ENCODE measurements around the gene PRMT1. TPM values are rescaled to one million over a fixed set of nuclear protein-coding genes. Genes with fewer than 3 reads are reported as not detected.
"Not testable (repeated sequence)": the region's sequence is repeated elsewhere in the genome, so short reads cannot be mapped to it uniquely, and the experiment has no call there.

The PRMT1 gene
- total and polyA plus RNA-seq, 2 donors from 2014 or later, result 119 to 131 TPM

GRCh38 chr19:49713236-49713845, 36.3 kb downstream of the PRMT1 start:
- H3K36me3 ChIP-seq (ENCODE audit: control insufficient read depth in 2 of 3, insufficient read depth in 3 of 3, low read length in 3 of 3), result no peaks in the 10 kb centered on the region
- H3K27me3 ChIP-seq (ENCODE audit: control insufficient read depth, insufficient read depth, low read length), result no peaks in the 10 kb centered on the region
- no peak overlapping the region for H3K4me3 ChIP-seq (ENCODE audit: low read length in 3 of 3)
- H3K27ac ChIP-seq (ENCODE audit: low read depth in 2 of 2, low read length in 2 of 2), result no peak overlapping the region
- DNase-seq (no peak), FAIRE-seq (no peak)
- intact Hi-C loops (cut with DNase I), result no loop called here
- H3K4me1 ChIP-seq (ENCODE audit: control insufficient read depth in 2 of 3, insufficient read depth in 2 of 3, low read depth in 1 of 3, low read length in 3 of 3), result no peaks in the 10 kb centered on the region
- no peak overlapping the region for H3K9ac ChIP-seq (ENCODE audit: low read length in 3 of 3)
- TF ChIP-seq, protein P1, sequence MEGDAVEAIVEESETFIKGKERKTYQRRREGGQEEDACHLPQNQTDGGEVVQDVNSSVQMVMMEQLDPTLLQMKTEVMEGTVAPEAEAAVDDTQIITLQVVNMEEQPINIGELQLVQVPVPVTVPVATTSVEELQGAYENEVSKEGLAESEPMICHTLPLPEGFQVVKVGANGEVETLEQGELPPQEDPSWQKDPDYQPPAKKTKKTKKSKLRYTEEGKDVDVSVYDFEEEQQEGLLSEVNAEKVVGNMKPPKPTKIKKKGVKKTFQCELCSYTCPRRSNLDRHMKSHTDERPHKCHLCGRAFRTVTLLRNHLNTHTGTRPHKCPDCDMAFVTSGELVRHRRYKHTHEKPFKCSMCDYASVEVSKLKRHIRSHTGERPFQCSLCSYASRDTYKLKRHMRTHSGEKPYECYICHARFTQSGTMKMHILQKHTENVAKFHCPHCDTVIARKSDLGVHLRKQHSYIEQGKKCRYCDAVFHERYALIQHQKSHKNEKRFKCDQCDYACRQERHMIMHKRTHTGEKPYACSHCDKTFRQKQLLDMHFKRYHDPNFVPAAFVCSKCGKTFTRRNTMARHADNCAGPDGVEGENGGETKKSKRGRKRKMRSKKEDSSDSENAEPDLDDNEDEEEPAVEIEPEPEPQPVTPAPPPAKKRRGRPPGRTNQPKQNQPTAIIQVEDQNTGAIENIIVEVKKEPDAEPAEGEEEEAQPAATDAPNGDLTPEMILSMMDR (IDR thresholded peaks at IDR 0.05; ENCODE audit: borderline replicate concordance, extremely low read depth, insufficient read depth), result no peak
- no peaks in the 10 kb centered on the region for H3K9me3 ChIP-seq (ENCODE audit: control insufficient read depth in 2 of 3, insufficient read depth in 1 of 3, low read length in 3 of 3)

DNA sequence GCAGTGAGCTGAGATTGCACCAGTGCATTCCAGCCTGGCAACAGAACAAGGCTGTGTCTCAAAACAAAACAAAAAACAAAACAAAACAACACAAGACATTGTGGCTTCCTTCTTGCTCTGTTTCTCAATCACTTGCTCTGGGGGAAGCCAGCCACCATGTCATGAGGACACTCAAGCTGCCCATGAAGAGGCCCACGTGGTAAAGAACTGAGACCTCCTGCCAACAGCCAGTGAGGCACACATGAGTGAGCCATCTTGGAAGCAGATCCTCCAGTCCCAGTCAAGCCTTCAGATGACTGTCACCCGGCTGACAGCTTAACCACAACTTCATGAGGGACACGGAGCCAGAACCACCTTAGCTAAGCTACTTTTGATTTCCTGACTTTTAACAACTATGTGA, 39.1 kb downstream of the PRMT1 start:
- Histone ChIP-seq H3K27ac (ENCODE audit: low read depth in 2 of 2, low read length in 2 of 2) (no peak overlapping the region), H3K9ac (ENCODE audit: low read length in 3 of 3) (no peak overlapping the region), H3K27me3 (ENCODE audit: control insufficient read depth, insufficient read depth, low read length) (no peaks in the 10 kb centered on the region), H3K9me3 (ENCODE audit: control insufficient read depth in 2 of 3, insufficient read depth in 1 of 3, low read length in 3 of 3) (no peaks in the 10 kb centered on the region), H3K36me3 (ENCODE audit: control insufficient read depth in 2 of 3, insufficient read depth in 3 of 3, low read length in 3 of 3) (no peaks in the 10 kb centered on the region), H3K4me3 (ENCODE audit: low read length in 3 of 3) (no peak overlapping the region), H3K4me1 (ENCODE audit: control insufficient read depth in 2 of 3, insufficient read depth in 2 of 3, low read depth in 1 of 3, low read length in 3 of 3) (no peaks in the 10 kb centered on the region)
- DNase-seq (no peak), FAIRE-seq (no peak)
- intact Hi-C loops (cut with DNase I), result no loop called here
- TF ChIP-seq, protein P1 (IDR thresholded peaks at IDR 0.05; ENCODE audit: borderline replicate concordance, extremely low read depth, insufficient read depth), result no peak

GRCh38 chr19:49718511-49718910, 41.4 kb downstream of the PRMT1 start:
- Histone ChIP-seq H3K9ac (ENCODE audit: low read length in 3 of 3) (no peak overlapping the region), H3K36me3 (ENCODE audit: control insufficient read depth in 2 of 3, insufficient read depth in 3 of 3, low read length in 3 of 3) (no peaks in the 10 kb centered on the region), H3K4me1 (ENCODE audit: control insufficient read depth in 2 of 3, insufficient read depth in 2 of 3, low read depth in 1 of 3, low read length in 3 of 3) (no peaks in the 10 kb centered on the region), H3K27me3 (ENCODE audit: control insufficient read depth, insufficient read depth, low read length) (no peaks in the 10 kb centered on the region), H3K27ac (ENCODE audit: low read depth in 2 of 2, low read length in 2 of 2) (no peak overlapping the region), H3K9me3 (ENCODE audit: control insufficient read depth in 2 of 3, insufficient read depth in 1 of 3, low read length in 3 of 3) (no peaks in the 10 kb centered on the region), H3K4me3 (ENCODE audit: low read length in 3 of 3) (no peak overlapping the region)
- DNase-seq (peak in 1 of 5 donors; percentile 59), FAIRE-seq (no peak)
- intact Hi-C loops (cut with DNase I), result no loop called here
- TF ChIP-seq, protein P1 (IDR thresholded peaks at IDR 0.05; ENCODE audit: borderline replicate concordance, extremely low read depth, insufficient read depth), result no peak

- Histone ChIP-seq H3K9me3 (ENCODE audit: control insufficient read depth in 2 of 3, insufficient read depth in 1 of 3, low read length in 3 of 3) (no peaks in the 10 kb centered on the region), H3K36me3 (ENCODE audit: control insufficient read depth in 2 of 3, insufficient read depth in 3 of 3, low read length in 3 of 3) (no peaks in the 10 kb centered on the region), H3K4me1 (ENCODE audit: control insufficient read depth in 2 of 3, insufficient read depth in 2 of 3, low read depth in 1 of 3, low read length in 3 of 3) (no peaks in the 10 kb centered on the region), H3K27ac (ENCODE audit: low read depth in 2 of 2, low read length in 2 of 2) (no peak overlapping the region), H3K9ac (ENCODE audit: low read length in 3 of 3) (no peak overlapping the region), H3K27me3 (ENCODE audit: control insufficient read depth, insufficient read depth, low read length) (no peaks in the 10 kb centered on the region), H3K4me3 (ENCODE audit: low read length in 3 of 3) (no peak overlapping the region)
- intact Hi-C loops (cut with DNase I), result no loop called here
- FAIRE-seq (no peak), DNase-seq (no peak)
- TF ChIP-seq, protein P1 (IDR thresholded peaks at IDR 0.05; ENCODE audit: borderline replicate concordance, extremely low read depth, insufficient read depth), result no peak
Measured at GRCh38 chr19:49718991-49719390, 41.9 kb downstream of the PRMT1 start.

- FAIRE-seq; H3K9ac ChIP-seq (ENCODE audit: low read length in 3 of 3); H3K27ac ChIP-seq (ENCODE audit: low read depth in 2 of 2, low read length in 2 of 2); H3K4me3 ChIP-seq (ENCODE audit: low read length in 3 of 3); H3K36me3 ChIP-seq (ENCODE audit: control insufficient read depth in 2 of 3, insufficient read depth in 3 of 3, low read length in 3 of 3); H3K27me3 ChIP-seq (ENCODE audit: control insufficient read depth, insufficient read depth, low read length); H3K9me3 ChIP-seq (ENCODE audit: control insufficient read depth in 2 of 3, insufficient read depth in 1 of 3, low read length in 3 of 3); DNase-seq; intact Hi-C loops (cut with DNase I); H3K4me1 ChIP-seq (ENCODE audit: control insufficient read depth in 2 of 3, insufficient read depth in 2 of 3, low read depth in 1 of 3, low read length in 3 of 3): not testable (repeated sequence)
Measured at GRCh38 chr19:49719420-49719819, 42.3 kb downstream of the PRMT1 start.

All from kidney (tissue), 14 donors.